Loucy (cell line): ENCODE measurements around the gene PANX2.

Source experiments
- CTCF ChIP-seq: fragments of 200-600 bp; sonication (generic); conservative IDR thresholded peaks from 2 replicates; pipeline ENCODE4 v1.5.1; 2014; ENCODE audit warnings: mild to moderate bottlenecking, antibody characterized with exemption, low read length
- EZH2phosphoT487 ChIP-seq: fragments of 200-600 bp; IDR thresholded peaks from 2 replicates; pipeline ENCODE4 v1.6.1; 2018; ENCODE audit warnings: antibody characterized with exemption, mild to moderate bottlenecking, moderate library complexity, borderline replicate concordance

GRCh38 chr22:50144005-50144614 lies 26.4 kb upstream of the PANX2 start:
- TF ChIP-seq CTCF (peak; percentile 31), EZH2phosphoT487 (no peak)
